IPS-18a (cell line): ENCODE results near the gene PPP3R1.

ENCODE experiments used
- H3K27ac ChIP-seq: one replicate; pipeline ENCODE4 v1.5.1; 2013; ENCODE audit warnings: low read length
- H3K27me3 ChIP-seq: one replicate; pipeline ENCODE4 v1.6.1; 2013; ENCODE audit warnings: mild to moderate bottlenecking, low read length; ENCODE audit not compliant: control insufficient read depth, insufficient read depth
- H3K36me3 ChIP-seq: one replicate; pipeline ENCODE4 v1.6.1; 2013; ENCODE audit warnings: low read depth, low read length; ENCODE audit not compliant: control insufficient read depth
- H3K4me1 ChIP-seq: one replicate; pipeline ENCODE4 v1.6.1; 2013; ENCODE audit warnings: low read depth, low read length; ENCODE audit not compliant: control insufficient read depth
- H3K4me3 ChIP-seq: one replicate; pipeline ENCODE4 v1.5.1; 2013; ENCODE audit warnings: low read length
- H3K9ac ChIP-seq: one replicate; pipeline ENCODE4 v1.6.1; 2013; ENCODE audit warnings: mild to moderate bottlenecking, low read length, moderate library complexity
- H3K9me3 ChIP-seq: one replicate; pipeline ENCODE4 v1.6.1; 2013; ENCODE audit warnings: low read depth, low read length; ENCODE audit not compliant: control insufficient read depth

Gene PPP3R1

DNA sequence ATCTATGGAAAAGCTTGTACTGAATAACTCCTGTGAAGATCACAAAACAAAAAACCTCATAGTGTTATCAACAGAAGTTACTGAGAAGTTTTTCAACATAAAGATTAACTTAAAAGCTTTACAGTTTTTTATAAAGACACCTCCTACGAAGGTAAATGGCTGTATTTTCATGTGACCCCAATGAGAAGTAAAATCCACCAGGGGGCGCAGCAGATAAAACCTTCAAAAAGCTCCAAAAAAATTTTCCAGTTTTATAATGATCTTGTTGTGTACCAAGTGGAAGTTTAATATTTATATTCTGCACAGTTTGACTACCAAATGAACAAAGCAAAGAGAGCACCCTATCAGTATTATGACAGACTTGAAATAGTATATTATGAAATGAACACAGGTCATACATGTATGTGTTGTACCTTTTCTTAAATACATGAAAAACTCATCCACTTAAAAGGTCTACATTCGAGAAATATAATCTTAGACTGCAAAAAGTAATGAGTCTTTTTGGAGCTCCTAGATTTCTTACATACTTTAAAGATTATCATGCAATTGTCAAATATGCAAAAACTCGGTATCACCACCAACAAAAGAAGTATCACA is 56.1 kb downstream of the PPP3R1 start:
- Histone ChIP-seq H3K9ac (no peak overlapping the region), H3K36me3 (no peaks in the 10 kb centered on the region), H3K9me3 (no peaks in the 10 kb centered on the region), H3K27ac (no peak overlapping the region), H3K4me3 (no peak overlapping the region), H3K4me1 (no peaks in the 10 kb centered on the region), H3K27me3 (no peaks in the 10 kb centered on the region)

DNA sequence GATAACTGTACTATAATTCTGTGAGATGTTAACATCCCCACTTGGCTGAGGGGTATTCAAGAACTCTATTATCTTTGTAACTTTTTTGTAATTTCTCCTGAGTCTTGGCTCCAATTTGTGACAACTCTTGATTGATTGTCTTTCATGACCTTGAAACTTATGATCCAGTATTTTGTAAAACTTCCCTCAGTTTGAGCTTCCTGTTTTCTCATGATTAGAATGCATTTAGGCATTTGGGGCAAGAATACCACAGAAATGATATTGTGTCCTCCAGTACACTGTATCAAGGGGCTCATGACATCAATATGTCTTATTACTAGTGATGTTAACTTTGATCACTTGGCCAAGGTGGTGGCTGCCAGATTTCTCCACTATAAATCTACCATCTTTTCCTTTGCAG is 57.2 kb downstream of the PPP3R1 start:
- Histone ChIP-seq H3K36me3 (no peaks in the 10 kb centered on the region), H3K9ac (no peak overlapping the region), H3K27ac (no peak overlapping the region), H3K27me3 (no peaks in the 10 kb centered on the region), H3K9me3 (no peaks in the 10 kb centered on the region), H3K4me3 (no peak overlapping the region), H3K4me1 (no peaks in the 10 kb centered on the region)

DNA sequence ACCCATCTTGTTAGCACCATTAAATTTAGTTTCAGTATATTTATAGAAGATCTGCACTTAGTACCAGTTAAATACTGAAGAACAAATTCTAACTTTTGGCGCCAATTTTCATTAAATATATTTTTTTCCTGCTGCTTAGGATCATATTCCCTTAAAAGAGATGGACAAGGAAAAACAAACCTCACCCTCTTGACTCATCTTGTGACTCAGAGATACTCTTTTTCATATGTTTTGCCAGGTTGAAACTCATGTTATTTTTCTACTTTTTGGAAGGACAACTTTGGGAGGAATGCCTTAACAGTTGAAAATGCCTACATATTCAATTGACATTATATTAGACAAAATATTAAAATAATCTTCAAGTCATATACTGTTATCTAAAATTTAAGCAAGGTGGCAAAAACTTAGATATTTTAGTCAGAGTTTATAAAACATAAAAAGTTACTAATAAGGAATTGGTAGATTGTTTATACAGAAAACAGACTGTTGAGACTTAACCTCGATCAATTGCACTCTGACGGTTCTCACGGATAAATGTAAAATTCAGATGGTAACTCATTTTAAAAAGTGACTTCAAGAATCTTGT is 58.5 kb downstream of the PPP3R1 start:
- Histone ChIP-seq H3K9ac (no peak overlapping the region), H3K4me3 (no peak overlapping the region), H3K36me3 (no peaks in the 10 kb centered on the region), H3K4me1 (no peaks in the 10 kb centered on the region), H3K27ac (no peak overlapping the region), H3K27me3 (no peaks in the 10 kb centered on the region), H3K9me3 (no peaks in the 10 kb centered on the region)

DNA sequence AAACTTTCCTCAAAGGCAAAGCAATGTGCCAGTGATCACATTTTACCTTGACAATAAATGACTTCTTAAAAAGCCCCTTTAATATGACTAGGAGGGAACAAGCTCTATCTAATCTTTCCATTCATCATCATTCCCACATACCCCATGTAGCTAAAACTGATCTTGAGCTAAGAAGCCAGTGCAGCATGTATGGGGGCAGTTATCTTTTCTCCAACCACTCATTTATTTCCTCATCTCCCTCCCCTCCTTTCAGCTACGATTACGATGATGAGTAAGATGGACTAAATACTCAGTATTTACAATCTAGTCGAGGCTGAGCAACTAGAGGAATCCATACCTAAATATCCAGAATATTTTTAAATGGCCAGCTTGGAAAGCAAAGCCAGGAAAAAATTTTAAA is 59.2 kb downstream of the PPP3R1 start:
- H3K27ac ChIP-seq, result no peak overlapping the region
- H3K9me3 ChIP-seq, result no peaks in the 10 kb centered on the region
- H3K4me3 ChIP-seq, result no peak overlapping the region
- H3K9ac ChIP-seq, result no peak overlapping the region
- no peaks in the 10 kb centered on the region for H3K4me1 ChIP-seq
- H3K36me3 ChIP-seq, result no peaks in the 10 kb centered on the region
- no peaks in the 10 kb centered on the region for H3K27me3 ChIP-seq

DNA sequence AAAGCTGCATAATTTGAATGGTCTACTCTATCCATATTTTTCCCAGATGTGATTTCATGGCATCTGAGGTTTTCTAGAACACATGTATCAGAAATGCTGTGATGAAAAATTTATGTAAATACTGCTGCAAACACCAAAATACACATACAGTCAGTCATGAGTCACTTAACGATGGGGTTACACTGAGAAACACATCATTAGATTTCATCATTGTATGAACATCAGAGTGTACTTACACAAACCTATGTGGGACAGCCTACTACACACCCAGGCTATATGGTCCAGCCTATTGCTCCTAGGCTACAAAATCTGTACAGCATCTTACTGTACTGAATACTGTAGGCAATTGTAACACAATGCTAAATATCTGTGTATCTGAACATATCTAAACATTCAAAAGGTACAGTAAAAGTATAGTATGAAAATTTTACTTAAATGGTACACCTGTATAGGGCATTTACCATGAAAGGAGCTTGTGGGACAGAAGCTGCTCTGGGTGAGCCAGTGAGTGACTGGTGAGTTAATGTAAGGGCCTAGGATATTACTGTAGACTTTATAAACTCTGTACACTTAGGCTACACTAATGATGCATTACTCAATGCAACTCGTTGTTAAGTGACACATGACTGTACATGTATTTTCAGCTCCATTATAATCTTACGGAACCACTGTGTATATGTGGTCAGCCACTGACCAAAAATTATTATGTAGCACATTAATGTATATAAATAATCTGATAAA is 61.2 kb downstream of the PPP3R1 start:
- Histone ChIP-seq H3K36me3 (peaks cover 3% of the 10 kb centered on the region), H3K4me1 (no peaks in the 10 kb centered on the region), H3K9ac (no peak overlapping the region), H3K27me3 (no peaks in the 10 kb centered on the region), H3K27ac (no peak overlapping the region), H3K9me3 (no peaks in the 10 kb centered on the region), H3K4me3 (no peak overlapping the region)

DNA sequence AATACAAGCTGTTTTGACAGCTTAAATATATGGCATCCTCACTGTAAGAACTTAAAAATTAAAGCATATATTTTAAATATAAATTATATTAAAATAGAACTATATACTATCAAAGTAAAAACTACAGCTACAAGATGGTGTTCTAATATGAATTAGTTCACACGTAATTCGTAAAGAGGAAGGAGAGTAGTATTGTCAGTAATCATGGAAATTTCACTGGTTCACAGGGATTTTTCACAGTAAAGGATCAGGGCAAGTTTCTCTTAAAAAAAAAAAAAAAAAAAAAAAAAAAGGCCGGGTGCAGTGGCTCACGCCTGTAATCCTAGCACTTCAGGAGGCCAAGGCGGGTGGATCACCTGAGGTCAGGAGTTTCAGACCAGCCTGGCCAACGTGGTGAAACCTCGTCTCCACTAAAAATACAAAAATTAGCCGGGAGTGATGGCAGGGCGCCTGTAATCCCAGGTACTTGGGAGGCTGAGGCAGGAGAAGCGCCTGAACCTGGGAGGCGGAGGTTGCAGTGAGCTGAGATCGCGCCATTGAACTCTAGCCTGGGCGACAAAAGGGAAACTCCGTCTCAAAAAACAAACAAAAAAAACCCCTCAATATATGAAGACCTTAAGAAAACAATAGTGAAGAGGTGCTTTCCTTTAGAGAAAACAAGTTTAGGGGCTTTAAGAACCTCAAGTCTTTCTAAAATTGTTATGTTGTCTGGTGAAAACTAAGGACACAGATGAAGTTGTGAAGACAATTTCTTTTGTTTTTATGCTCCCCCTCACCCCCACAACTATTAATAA is 62.1 kb downstream of the PPP3R1 start:
- H3K4me1 ChIP-seq, result no peaks in the 10 kb centered on the region
- no peak overlapping the region for H3K4me3 ChIP-seq
- H3K27ac ChIP-seq, result no peak overlapping the region
- no peaks in the 10 kb centered on the region for H3K27me3 ChIP-seq
- no peak overlapping the region for H3K9ac ChIP-seq
- H3K9me3 ChIP-seq, result no peaks in the 10 kb centered on the region
- H3K36me3 ChIP-seq, result peaks cover 4% of the 10 kb centered on the region

DNA sequence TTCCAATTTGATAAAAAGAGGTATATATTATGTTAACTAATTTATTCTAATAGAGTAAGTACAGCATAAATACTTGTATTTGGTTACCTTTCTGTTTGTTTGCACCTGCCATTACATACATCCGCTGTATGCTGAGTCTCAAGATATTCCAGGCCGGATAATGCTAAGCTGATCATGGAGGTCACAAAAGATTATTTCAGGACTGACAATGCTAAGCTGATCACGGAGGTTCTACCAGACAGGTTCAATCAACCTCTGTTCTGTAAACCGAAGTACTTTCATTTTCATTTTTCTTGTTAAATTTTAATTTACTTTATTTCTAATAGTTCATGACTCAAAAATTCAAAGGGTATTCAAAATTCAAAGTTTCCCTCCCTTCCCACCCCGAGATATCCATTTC is 63.5 kb downstream of the PPP3R1 start:
- H3K36me3 ChIP-seq, result peaks cover 7% of the 10 kb centered on the region
- no peaks in the 10 kb centered on the region for H3K9me3 ChIP-seq
- H3K4me3 ChIP-seq, result no peak overlapping the region
- no peaks in the 10 kb centered on the region for H3K27me3 ChIP-seq
- no peak overlapping the region for H3K27ac ChIP-seq
- H3K9ac ChIP-seq, result no peak overlapping the region
- H3K4me1 ChIP-seq, result no peaks in the 10 kb centered on the region

DNA sequence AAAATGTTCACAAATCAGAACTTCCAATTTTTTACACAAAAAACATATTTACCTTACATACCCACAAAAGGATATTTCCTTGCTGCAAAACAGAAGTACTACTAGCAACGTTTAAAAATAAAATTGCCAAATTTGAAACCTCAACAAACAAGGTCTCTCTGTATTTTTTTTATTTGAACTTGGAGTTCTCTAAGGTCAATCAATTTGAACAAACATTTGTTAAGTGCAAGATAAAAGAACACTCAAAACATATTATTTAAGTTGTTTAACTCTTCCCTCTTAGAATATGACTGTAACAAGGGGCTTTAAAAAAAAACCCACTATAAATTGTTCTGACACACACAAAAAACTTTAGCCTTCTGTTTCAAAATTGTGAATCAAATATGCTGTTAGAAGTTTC is 65.0 kb downstream of the PPP3R1 start:
- Histone ChIP-seq H3K27ac (no peak overlapping the region), H3K4me3 (no peak overlapping the region), H3K9me3 (no peaks in the 10 kb centered on the region), H3K36me3 (peaks cover 12% of the 10 kb centered on the region), H3K9ac (no peak overlapping the region), H3K27me3 (no peaks in the 10 kb centered on the region), H3K4me1 (no peaks in the 10 kb centered on the region)

DNA sequence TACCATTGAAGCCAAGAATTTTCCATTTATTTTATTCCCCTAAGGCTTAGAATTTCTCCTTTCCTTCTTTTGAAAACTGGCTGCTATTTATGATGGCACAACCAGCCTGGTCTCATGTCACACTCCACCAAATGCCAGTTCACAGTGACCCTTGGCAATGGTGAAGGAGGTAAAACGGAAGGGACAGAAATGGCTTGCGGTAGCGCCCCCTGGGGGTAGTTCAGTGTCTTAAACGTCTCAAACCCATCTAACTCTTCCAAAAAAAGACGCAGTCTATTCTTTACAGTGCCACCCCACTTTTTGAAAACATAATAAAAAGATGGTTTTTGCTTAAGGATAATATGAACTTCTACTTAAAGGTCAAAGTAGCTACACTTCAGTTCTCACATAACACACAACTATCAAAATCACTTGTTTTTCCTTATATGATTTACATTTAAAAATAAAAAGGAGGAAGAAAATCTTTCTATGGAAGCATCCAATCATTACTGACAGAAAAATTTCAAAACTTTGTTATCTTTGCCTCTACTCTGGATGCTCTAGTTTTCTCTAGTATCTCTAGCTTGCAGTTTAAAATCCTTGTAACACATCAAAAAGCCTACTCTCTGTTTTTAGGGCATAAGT is 66.7 kb downstream of the PPP3R1 start:
- Histone ChIP-seq H3K9me3 (no peaks in the 10 kb centered on the region), H3K4me1 (no peaks in the 10 kb centered on the region), H3K27ac (no peak overlapping the region), H3K4me3 (no peak overlapping the region), H3K9ac (no peak overlapping the region), H3K27me3 (no peaks in the 10 kb centered on the region), H3K36me3 (peaks cover 24% of the 10 kb centered on the region)

DNA sequence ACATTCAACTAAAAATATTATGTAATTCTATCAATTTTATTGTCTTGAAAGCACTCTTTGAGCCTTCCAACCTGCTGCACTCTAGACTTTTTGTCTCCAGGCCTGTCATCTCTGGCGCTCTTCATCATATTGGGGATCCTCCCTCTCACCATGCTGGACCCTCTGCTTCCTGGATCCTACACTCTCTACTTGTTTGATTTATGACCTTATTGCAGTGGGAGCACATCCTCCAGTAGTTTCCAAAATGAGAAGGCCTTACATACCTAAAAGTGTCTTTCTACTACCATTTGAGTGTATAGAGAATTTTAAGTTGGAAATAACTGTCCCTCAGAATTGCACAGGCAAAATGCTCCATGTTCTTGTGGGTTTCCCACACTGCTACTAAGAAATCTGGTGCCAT is 69.4 kb downstream of the PPP3R1 start:
- Histone ChIP-seq H3K4me3 (no peak overlapping the region), H3K9ac (no peak overlapping the region), H3K27ac (no peak overlapping the region), H3K4me1 (no peaks in the 10 kb centered on the region), H3K36me3 (peaks cover 30% of the 10 kb centered on the region), H3K9me3 (no peaks in the 10 kb centered on the region), H3K27me3 (no peaks in the 10 kb centered on the region)

DNA sequence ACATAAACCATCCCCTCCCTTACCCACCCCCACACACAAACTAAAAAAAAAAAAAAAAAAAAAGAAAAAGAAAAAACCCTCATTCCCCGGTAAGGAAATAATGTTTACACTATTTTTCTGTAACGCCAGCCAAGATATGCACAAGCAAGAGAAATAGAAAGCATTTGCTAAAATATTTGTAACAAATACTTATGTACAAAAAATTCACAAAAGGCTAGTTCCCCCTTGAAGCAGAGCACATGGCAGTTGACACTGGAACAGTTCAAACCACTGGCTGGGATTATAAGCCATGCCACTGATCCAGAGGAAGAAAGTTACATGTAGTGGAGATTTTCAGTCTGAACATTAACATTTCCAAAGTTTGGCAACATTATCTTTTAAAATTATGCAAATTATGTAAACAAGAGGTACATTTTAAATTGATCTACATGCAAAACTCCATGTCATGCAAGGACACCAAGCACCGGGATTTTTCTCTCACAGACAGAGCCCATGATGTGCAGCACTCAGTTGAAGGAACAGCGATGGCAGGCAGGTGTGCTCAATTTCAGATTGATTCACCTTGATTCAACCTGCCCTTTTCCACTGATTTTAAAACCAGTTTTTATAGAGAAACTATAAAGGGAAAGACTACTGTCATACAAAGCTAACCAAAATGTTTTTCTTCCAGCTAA is 73.2 kb downstream of the PPP3R1 start:
- Histone ChIP-seq H3K36me3 (peaks cover 42% of the 10 kb centered on the region), H3K4me1 (no peaks in the 10 kb centered on the region), H3K9ac (no peak overlapping the region), H3K4me3 (no peak overlapping the region), H3K27me3 (no peaks in the 10 kb centered on the region), H3K27ac (no peak overlapping the region), H3K9me3 (no peaks in the 10 kb centered on the region)
